IPS-18c (cell line): Measurements from ENCODE around the gene TBX2.
A peak's percentile ranks its signal among the peaks of the same experiment; 100 is the strongest.

Experiments used
- H3K4me3 ChIP-seq: 2 replicates; pipeline ENCODE4 v1.7.0; 2013; ENCODE audit warnings: low read depth, mild to moderate bottlenecking, low read length, moderate library complexity; ENCODE audit not compliant: insufficient read depth
- H3K9me3 ChIP-seq: one replicate; pipeline ENCODE4 v1.6.1; 2013; ENCODE audit warnings: mild to moderate bottlenecking, low read length, moderate library complexity; ENCODE audit not compliant: control insufficient read depth, insufficient read depth

The TBX2 gene

DNA sequence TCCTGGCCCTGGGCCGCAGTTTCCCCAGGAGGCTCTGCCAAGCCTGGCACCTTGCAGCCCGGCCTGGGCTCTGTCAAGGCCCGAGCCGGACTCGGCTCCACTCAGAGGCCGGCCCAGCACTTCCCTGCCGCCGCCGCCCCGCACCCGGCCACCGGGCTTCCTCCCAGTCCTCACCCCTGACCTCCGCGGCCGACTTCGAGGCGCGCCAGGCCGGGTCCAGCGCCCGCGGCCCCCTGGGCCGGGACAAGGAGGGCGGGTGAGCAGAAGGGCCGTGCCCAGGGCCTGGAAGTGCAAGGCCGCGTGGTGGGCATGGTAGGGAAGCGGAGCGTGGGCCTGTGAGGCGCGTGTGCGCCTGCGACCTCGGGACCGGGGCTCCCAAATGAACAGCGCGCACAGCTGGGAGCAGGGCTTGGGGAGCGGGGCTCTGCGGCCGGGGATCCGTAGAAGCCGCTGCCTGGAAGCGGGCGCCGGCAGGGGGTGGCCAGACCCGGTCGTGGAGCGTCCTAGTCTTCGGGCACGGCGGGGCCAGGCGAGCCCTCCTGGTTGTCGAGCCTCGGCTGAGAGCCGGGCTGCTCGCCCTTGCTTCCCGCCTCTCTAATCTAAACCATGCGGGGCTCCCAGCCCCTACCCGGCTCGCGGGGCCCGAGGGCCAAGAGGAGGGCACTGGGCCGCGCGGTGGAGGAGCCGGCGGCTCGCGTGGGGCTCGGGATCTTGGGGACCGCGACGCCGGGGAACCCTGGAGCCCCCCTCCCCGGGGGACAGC, 52.1 kb downstream of the TBX2 start:
- Histone ChIP-seq H3K9me3 (no peaks in the 10 kb centered on the region), H3K4me3 (peak overlapping the region; percentile 43)

DNA sequence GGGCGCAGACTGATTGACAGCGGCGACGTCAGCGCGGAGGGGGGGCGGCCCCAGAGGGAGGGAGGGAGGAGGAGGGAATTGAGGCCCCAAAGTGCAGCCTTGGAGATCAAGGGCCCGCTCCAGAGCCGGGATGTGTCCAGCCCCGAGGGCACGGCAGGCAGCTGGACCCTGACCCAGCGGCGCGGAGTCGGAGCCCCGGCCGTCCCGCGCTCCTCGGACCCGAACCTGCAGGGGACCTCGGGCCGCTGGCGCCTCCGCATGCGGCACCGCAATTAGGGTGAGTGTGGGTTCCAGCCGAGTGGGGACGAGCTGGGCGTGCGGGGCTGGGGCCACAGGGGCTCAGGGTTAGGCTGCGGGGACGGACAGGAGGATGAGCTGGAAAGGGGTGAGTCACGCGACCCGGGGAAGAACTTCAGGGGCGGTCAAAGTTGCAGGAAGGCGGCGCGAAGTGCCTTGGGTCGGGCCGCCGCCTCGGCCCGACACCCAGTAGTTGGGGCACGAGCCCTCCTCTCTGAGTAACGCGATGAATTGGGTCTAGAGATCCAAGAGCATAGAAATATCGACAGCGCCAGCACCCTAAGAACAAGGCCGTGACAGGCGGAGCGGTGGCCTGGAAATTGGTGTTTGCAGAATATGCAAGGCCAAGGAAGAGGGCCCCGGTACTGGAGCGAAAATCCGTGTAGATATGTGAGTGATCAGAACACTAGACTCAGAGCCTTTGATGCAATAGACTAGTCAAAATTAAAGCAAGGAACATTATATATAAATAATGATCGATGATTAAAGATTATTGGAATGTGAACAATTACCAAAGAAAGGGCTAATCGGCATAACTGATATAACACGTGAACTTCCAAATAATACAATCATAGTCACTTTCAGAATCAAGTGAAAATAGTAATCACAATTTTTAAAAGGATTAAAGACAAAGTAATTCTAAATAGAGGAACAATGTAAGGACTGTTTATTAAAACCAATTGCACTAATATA, 53.0 kb downstream of the TBX2 start, which contains the start of gene TBX4:
TBX4 (plus strand) TSS at position 122 of the 990 bp plus-strand sequence. CDS start 4,069 bp downstream, outside the sequence.
- no peaks in the 10 kb centered on the region for H3K9me3 ChIP-seq
- H3K4me3 ChIP-seq = peak within 1 kb of the TSS; percentile 43

DNA sequence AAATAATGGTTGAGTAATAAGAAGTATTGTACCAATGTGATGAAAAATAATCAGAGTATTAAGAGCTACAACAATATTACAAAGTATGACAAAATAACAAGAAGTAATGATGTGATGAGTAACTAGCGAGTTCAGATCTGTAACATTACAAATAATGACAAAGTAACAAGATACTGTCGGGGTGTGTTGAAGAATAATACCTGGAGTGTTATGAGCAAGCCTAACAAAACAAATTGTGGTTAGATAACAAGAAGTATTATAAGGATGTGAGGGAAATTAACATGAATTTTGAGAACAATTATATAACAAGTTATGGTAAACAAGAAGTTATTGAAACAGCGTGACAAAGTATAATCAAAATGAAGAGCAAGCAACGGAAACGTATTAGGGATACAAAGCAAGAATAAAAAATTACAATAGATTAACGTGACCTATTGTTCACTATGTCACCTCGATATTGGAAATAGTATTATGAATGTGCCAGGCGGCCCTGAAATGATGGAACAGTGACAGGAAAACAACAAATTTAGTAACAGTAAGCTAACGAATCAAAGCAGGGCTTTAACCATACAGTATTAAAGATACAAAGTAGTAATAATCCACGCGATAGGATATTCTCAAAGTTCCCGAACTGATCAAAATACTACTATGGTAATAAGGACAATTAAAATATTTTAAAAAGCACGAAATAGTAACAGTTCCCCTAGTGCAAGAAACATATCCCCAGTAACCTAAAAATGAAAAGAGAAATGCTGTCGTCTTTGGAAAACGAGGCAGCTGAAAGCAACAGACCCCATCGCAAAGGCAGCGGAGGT, 54.1 kb downstream of the TBX2 start:
- H3K9me3 ChIP-seq = no peaks in the 10 kb centered on the region
- H3K4me3 ChIP-seq = no peak overlapping the region

DNA sequence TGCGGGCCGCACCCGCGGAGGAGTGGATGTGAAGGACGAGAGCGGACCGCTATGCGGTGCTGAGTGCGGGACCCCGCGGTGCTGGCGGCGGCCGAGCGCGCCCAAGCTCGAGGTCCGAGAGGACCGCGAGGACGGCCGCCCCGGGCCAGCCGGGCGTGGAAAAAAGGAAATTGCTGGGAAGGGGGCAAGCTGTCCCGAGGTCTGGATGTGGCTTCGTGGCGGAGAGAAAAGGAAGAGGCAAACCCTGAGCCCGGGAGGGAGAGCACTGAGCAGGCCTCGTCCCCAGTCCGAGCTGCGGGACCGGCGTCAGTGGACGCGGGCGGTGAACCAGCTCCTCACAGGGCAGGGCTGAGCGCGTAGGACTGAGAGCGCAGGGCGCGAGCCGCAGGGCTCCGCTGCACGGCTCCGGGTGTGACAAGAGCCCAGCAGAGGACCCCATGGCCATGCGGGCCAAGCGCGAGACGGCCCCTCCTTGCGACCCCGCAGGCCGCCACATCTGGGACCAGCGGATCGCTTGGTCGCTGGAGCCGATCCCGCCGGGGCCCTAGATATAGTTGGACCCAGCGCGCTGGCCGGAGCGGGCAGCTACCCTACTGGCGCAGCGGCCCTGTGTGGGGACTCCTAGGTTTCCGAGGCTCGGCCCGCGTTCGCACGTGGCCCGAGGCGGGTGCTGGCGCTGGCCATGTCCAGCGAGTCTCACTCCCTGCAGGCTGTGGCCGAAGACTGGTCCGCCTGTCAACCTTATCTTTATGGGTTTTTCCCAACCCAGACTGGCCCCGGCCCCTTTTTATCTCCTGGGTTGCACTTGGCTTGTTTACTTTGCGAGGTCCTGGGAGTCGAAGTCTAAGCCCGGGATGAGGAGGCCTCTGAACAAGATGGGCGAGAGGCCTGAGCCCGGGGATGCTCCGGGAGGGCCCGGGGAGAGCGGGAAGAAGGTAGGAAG, 55.0 kb downstream of the TBX2 start:
- H3K4me3 ChIP-seq = peak overlapping the region; percentile 15; the same call in 1 of the 2 replicates
- H3K9me3 ChIP-seq = no peaks in the 10 kb centered on the region

DNA sequence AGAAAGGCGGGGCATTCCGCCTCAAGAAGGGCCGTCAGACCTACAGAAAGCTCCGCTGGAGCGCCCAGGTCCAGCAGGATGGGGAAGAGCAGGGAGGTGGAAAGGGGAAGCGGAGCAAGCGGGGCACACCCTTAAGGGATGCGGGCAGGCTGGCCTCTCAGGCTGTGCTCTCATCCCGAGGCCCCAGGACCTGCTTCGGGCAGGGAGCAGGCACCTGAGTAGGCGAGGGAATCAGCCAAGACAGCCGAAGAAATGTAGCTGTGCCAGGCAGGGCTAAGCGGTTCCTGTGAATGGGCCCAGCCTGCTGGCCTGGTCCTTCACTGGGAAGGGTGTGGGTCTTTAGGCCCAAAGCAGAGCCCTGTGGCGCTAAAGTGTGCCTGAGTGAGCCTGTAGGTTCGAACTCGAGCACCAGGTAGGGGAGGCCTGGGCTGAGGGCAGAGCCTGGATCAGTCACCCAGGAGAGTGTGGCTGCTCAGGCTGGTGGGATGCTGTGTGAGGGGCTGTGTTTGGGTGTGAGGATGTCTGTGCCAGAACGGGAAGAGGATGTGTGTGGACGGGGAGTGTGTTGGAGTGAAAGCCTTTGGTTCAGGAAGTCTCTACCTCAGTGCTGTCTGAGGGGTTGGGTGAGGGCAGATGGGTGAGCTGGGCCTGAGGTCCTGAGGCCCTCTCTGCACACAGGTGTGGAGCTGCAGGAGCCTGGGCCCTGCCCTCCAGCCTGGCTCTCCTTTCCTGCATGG, 55.8 kb downstream of the TBX2 start:
- no peak overlapping the region for H3K4me3 ChIP-seq
- H3K9me3 ChIP-seq = no peaks in the 10 kb centered on the region

DNA sequence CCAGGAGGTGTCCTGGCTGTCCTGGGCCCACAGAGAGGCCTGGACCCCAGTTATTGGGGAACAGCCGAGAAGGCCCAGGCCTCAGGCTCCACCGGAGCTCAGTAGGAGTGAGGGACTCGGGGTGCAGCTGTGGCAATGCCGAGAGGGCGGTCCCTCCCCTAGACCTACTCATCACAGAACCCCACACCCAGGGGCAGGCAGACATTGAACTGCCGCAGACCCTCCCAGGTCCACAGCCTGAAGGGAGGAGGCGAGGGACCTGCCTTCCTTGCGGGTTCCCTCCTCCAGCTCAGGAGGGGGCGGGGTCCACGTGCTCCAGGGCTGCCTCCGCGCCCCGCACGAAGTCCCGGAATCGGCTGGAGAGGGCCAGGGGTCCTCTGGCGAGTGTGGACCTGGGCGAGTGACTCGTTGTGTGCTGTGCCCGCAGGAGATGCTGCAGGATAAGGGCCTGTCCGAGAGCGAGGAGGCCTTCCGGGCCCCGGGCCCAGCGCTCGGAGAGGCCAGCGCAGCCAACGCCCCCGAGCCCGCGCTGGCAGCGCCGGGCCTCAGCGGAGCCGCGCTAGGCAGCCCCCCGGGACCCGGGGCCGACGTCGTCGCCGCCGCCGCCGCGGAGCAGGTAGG, 56.5 kb downstream of the TBX2 start:
- Histone ChIP-seq H3K4me3 (no peak overlapping the region), H3K9me3 (no peaks in the 10 kb centered on the region)

DNA sequence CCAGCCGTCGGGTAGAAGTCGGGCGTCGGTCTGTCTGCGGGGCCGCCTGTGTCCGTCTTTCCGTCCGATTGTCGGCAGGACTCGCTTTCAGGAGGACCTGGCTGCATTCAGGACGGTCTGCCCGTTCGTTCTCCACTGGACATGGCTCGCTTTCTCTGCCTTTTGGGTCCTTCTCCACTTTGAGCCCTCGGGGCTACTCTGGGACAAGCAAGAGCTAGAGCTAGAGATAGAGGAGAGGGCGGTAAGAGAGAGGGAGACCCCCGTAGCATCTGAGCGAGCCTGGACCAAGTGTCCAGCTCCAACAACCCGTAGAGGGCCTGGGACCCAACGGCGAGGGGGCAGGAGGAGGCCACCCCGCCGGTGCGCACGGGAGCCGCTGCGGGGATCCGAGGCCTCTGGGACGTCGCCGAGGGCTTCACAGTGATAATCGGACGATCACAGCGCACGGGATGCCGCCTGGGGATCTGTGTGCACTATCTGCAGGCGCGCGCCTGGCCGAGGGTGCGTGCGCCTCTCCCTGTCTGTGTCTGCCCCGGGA, 57.1 kb downstream of the TBX2 start:
- no peaks in the 10 kb centered on the region for H3K9me3 ChIP-seq
- H3K4me3 ChIP-seq = no peak overlapping the region; the same call in 1 of the 2 replicates

DNA sequence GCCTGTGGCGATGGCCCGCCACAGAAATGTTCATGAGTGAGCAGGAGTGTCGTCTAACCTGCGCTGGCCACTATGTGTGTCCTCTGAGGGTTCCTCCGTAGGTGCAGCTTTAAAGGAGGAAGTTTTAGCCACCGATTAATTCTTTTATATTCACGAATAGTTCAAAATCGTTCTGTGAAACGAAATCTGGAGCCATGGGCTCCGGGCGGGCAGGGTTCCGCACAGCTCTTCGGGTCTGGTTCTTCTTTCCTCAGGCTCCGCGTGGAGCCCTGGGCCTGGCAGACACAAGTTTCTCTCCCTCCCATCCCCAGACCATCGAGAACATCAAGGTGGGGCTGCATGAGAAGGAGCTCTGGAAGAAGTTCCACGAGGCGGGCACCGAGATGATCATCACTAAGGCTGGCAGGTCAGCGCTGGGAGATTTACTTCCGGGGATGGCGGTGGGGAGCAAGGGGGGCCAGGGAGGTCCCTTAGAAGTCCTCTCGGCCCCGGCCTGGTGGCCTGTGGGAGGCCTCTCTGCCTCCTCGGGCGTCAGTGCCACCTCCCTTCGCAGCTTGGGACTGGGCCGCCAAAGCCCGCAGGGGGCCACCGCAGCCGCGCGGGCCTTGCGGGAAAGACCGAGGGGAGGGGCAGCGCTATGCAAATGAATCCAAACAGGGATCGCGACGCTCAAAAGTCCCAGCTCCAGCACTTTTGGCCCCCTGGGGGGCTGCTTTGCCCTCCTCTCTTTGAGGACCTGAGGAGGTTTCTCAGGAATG, 57.8 kb downstream of the TBX2 start:
- Histone ChIP-seq H3K4me3 (peak overlapping the region; percentile 24), H3K9me3 (no peaks in the 10 kb centered on the region)

DNA sequence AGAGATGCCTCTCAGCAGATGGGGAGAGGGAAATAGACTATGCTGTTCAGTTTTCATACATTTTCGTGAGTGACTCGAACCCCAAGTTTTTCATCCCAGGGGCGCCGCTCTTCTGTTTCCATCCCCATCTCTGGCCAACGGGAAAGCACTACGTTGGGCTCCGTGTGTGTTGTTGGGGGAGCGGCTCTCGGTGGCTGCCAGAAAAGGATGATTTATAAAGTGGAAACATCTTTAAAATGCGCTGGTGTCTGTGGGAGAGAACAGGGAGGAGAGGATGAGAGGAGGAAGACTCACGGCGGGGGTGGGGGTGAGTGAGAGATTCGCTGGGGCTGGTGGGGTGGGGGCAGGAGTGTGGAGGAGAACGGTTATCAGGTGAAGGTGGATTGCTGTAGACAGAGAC, 58.4 kb downstream of the TBX2 start:
- peak overlapping the region; percentile 24 for H3K4me3 ChIP-seq
- H3K9me3 ChIP-seq = no peaks in the 10 kb centered on the region

DNA sequence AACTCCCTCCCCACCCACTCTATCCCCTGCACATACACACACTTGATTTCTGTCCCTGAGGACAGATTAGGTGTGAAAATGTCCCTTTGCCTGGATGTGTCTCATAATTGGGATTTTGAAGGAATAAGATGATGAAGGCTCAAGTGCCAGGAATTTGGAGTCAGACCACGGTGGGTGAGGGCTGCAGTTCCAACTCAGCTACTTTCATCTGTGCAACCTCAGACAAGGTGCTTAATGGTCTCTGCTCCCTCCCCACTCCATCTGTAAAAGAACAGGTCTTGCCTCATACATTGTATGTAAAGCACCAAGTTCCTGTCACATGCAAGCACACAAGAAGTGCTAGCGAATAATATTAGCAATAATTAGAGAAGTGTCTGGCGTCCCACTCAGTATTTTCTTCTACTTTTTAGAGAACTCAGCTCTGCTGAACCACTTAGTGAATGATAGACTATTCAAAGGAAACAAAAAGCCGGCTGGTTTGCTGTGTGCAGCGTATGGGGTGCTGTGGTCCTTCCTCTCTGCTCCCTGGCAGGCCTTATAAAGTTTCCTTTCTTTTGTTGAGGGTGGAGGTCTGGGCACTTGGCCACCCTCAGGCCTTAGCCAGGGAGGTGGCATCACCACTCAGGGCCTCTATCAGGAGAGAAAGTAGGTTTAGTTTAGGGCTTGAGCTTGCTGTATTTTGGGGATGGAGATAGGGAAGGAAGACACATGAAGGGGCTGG, 58.9 kb downstream of the TBX2 start:
- H3K4me3 ChIP-seq = no peak overlapping the region
- no peaks in the 10 kb centered on the region for H3K9me3 ChIP-seq
